HepG2 (cell line): Measurements from ENCODE around the gene MEPCE.

Experiments
- CTCF ChIP-seq: sonication (generic); formaldehyde crosslinking; IDR thresholded peaks from 2 replicates; pipeline ENCODE4 v1.5.0; 2020; ENCODE audit warnings: mild to moderate bottlenecking, missing genetic modification reagents, moderate library complexity
- JUN ChIP-seq: sonication (generic); formaldehyde crosslinking; IDR thresholded peaks from 2 replicates; pipeline ENCODE4 v1.4.0; 2020; ENCODE audit warnings: mild to moderate bottlenecking, missing genetic modification reagents
- KAT8 ChIP-seq: IDR thresholded peaks from 2 replicates; pipeline ENCODE4 v1.6.1; 2016; ENCODE audit warnings: missing genetic modification reagents, missing compliant biosample characterization
- MATR3 ChIP-seq: sonication (generic); formaldehyde crosslinking; IDR thresholded peaks from 2 replicates; pipeline ENCODE4 v1.4.0; 2020; ENCODE audit warnings: missing genetic modification reagents
- PREB ChIP-seq: sonication (generic); formaldehyde crosslinking; IDR thresholded peaks from 2 replicates; pipeline ENCODE4 v1.4.0; 2020; ENCODE audit warnings: missing genetic modification reagents
- UBTF ChIP-seq: sonication (generic); formaldehyde crosslinking; IDR thresholded peaks from 2 replicates; pipeline ENCODE4 v1.4.0; 2020; ENCODE audit warnings: mild to moderate bottlenecking, missing genetic modification reagents
- ZFX ChIP-seq: sonication (generic); formaldehyde crosslinking; IDR thresholded peaks from 2 replicates; pipeline ENCODE4 v1.4.0; 2020; ENCODE audit warnings: mild to moderate bottlenecking, low read depth, missing genetic modification reagents, moderate library complexity
- ZNF18 ChIP-seq: sonication (generic); formaldehyde crosslinking; IDR thresholded peaks from 2 replicates; pipeline ENCODE4 v1.8.0; 2022; ENCODE audit warnings: mild to moderate bottlenecking, missing genetic modification reagents; ENCODE audit not compliant: insufficient replicate concordance
- ZNF281 ChIP-seq: sonication (generic); formaldehyde crosslinking; IDR thresholded peaks from 2 replicates; pipeline ENCODE4 v1.4.0; 2020; ENCODE audit warnings: missing genetic modification reagents, borderline replicate concordance
- ZNF552 ChIP-seq: sonication (generic); formaldehyde crosslinking; IDR thresholded peaks from 2 replicates; pipeline ENCODE4 v1.9.0; 2022; ENCODE audit warnings: missing genetic modification reagents, mild to moderate bottlenecking, borderline replicate concordance

- TF ChIP-seq MATR3 (CRISPR knock-in tag) (no peak), PREB (CRISPR knock-in tag) (no peak), JUN (CRISPR knock-in tag) (no peak), KAT8 (CRISPR knock-in tag) (no peak), ZFX (CRISPR knock-in tag) (no peak), ZNF552 (CRISPR knock-in tag) (no peak), ZNF281 (CRISPR knock-in tag) (no peak), UBTF (CRISPR knock-in tag) (no peak), ZNF18 (CRISPR knock-in tag) (no peak), CTCF (CRISPR knock-in tag) (no peak)
These were observed 1.1 kb downstream of the MEPCE start for GRCh38 chr7:100430493-100431285.
